GF-D8 (cell line): ENCODE data around the gene CLSTN3.

Experiments used
- DNase-seq: peaks from one replicate; lab custom pipeline; 2025; lab: John Stamatoyannopoulos, UW

The CLSTN3 gene

GRCh38 chr12:7129872-7130691, at the start of gene CLSTN3:
Gene CLSTN3 (plus strand): TSS chr12:7130371. CDS start chr12:7130649, 278 bp downstream.
- DNase-seq: no peak

GRCh38 chr12:7081037-7081436, 49.1 kb upstream of the CLSTN3 start:
- no peak for DNase-seq

GRCh38 chr12:7083125-7083524, 47.0 kb upstream of the CLSTN3 start:
- no peak for DNase-seq

GRCh38 chr12:7089196-7089871, 40.8 kb upstream of the CLSTN3 start:
- no peak for DNase-seq

- DNase-seq: no peak
These were observed 39.8 kb upstream of the CLSTN3 start for GRCh38 chr12:7090222-7090998.

GRCh38 chr12:7091171-7091570, 39.0 kb upstream of the CLSTN3 start:
- DNase-seq: no peak

- no peak for DNase-seq
These were observed 38.4 kb upstream of the CLSTN3 start for GRCh38 chr12:7091660-7092228.

GRCh38 chr12:7092229-7092985, 37.8 kb upstream of the CLSTN3 start, which contains the start of gene C1R:
Gene C1R (minus strand): TSS chr12:7092445. CDS start chr12:7092388, 57 bp downstream.
- no peak for DNase-seq

- DNase-seq: no peak
These were observed 37.1 kb upstream of the CLSTN3 start for GRCh38 chr12:7092986-7093460.

- no peak for DNase-seq
These were observed 36.7 kb upstream of the CLSTN3 start for GRCh38 chr12:7093486-7093885.

GRCh38 chr12:7093892-7094291, 36.3 kb upstream of the CLSTN3 start:
- DNase-seq: no peak

GRCh38 chr12:7096006-7096932, 33.9 kb upstream of the CLSTN3 start:
- no peak for DNase-seq

GRCh38 chr12:7096979-7097378, 33.2 kb upstream of the CLSTN3 start:
- DNase-seq: no peak

- DNase-seq: no peak
These were observed 30.7 kb upstream of the CLSTN3 start for GRCh38 chr12:7099290-7099996.

- no peak for DNase-seq
These were observed 29.9 kb upstream of the CLSTN3 start for GRCh38 chr12:7100239-7100638.

GRCh38 chr12:7101047-7101693, 29.0 kb upstream of the CLSTN3 start:
- no peak for DNase-seq

- DNase-seq: no peak
These were observed 28.5 kb upstream of the CLSTN3 start for GRCh38 chr12:7101694-7102131.

GRCh38 chr12:7102582-7102981, 27.6 kb upstream of the CLSTN3 start:
- DNase-seq: no peak
